Testis (tissue), 2 donors: Measurements from ENCODE around the gene HIPK2.

ENCODE experiments used
- POLR2A ChIP-seq: fragments of 450-650 bp; IDR thresholded peaks from one replicate; pipeline ENCODE4 v1.6.1; 2017; ENCODE audit warnings: antibody characterized with exemption, mild to moderate bottlenecking, moderate library complexity
- TF ChIP-seq, protein P1 (sequence below), 3 experiments: fragments of 450-650 bp in 2 of 3; fragments of 200-600 bp in 1 of 3; sonication (generic) in 1 of 3; IDR thresholded peaks; one replicate each; pipeline ENCODE4 v1.5.1; 2016 to 2019; ENCODE audit warnings: antibody characterized with exemption in 3 of 3, mild to moderate bottlenecking in 2 of 3, moderate library complexity in 1 of 3

DNA sequence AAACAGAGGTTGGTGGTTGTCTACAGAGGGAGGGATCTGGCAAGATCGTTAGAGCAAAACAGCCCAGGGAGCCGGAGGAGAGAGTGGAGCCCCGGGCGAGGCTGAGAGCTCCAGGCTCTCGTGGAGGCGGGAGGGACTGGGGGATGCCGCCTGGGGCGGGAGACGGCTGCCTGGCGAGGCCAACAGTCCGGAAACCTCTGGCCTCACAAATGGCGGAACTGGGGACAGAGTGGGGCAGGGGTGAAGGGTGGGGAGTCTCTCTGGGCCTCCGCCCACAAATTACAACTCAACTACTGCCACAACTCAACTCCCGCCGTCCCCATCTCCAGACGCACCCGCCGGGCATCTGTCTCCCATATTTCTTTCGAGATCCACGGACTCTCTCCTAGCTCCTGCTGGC, 206.6 kb downstream of the HIPK2 start:
- TF ChIP-seq, protein P1, sequence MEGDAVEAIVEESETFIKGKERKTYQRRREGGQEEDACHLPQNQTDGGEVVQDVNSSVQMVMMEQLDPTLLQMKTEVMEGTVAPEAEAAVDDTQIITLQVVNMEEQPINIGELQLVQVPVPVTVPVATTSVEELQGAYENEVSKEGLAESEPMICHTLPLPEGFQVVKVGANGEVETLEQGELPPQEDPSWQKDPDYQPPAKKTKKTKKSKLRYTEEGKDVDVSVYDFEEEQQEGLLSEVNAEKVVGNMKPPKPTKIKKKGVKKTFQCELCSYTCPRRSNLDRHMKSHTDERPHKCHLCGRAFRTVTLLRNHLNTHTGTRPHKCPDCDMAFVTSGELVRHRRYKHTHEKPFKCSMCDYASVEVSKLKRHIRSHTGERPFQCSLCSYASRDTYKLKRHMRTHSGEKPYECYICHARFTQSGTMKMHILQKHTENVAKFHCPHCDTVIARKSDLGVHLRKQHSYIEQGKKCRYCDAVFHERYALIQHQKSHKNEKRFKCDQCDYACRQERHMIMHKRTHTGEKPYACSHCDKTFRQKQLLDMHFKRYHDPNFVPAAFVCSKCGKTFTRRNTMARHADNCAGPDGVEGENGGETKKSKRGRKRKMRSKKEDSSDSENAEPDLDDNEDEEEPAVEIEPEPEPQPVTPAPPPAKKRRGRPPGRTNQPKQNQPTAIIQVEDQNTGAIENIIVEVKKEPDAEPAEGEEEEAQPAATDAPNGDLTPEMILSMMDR (IDR thresholded peaks at IDR 0.05): no peak
- no peak for TF ChIP-seq POLR2A
